ENCODE data around the gene ITGB1BP1. TPM values are rescaled to one million over a fixed set of nuclear protein-coding genes. Genes with fewer than 3 reads are reported as not detected.

ITGB1BP1 gene
- total RNA-seq, 5 donors from 2014 or later (not counting 1 experiment from before 2014, with no cell fraction given), result 46.5 to 76.7 (median 69.0) TPM

GRCh38 chr2:9358846-9359245 lies 64.5 kb downstream of the ITGB1BP1 start:
- H3K36me3 Mint-ChIP-seq, result no peaks in the 10 kb centered on the region
- Histone ChIP-seq H3K4me1 (ENCODE audit: control insufficient read depth in 1 of 2, extremely low read depth in 1 of 2, insufficient read depth in 2 of 2, low read length in 2 of 2) (no peaks in the 10 kb centered on the region), H3K36me3 (ENCODE audit: control insufficient read depth in 2 of 2, extremely low read depth in 1 of 2, insufficient read depth in 1 of 2, low read length in 1 of 2) (no peaks in the 10 kb centered on the region), H3K27me3 (replicated peaks in 1 of 2; ENCODE audit: control insufficient read depth in 2 of 2, extremely low read depth in 1 of 2, insufficient read depth in 2 of 2, low read length in 1 of 2) (peaks cover 0 to 24% of the 10 kb centered on the region in 2 experiments), H3K27ac (ENCODE audit: low read length) (no peak overlapping the region), H3K9me3 (no peaks in the 10 kb centered on the region), H3K4me3 (ENCODE audit: control insufficient read depth in 1 of 2, extremely low read depth in 1 of 2, low read length in 1 of 2) (no peak overlapping the region)
- ATAC-seq (replicated peaks in 1 of 4) (no peak), DNase-seq (no peak)
- WGBS (ENCODE audit: insufficient coverage), result no CpG with 5 or more reads among the region's 1 CpG
- ChIA-PET CTCF (interaction anchor here in 1 of 2 donors (1.2 kb wide), 1 partner anchor 10 kb away, joined by 3 read pairs; no protein-coding TSS in a partner anchor), POLR2A (no interaction called here)
- H3K27me3 Mint-ChIP-seq, result peaks cover 27 to 31% of the 10 kb centered on the region in 2 donors
- no peak overlapping the region for H3K27ac Mint-ChIP-seq
- no peaks in the 10 kb centered on the region for H3K9me3 Mint-ChIP-seq
- H3K4me3 Mint-ChIP-seq, result no peak overlapping the region
- peaks cover 0 to 2% (median 0%) of the 10 kb centered on the region in 3 donors for H3K4me1 Mint-ChIP-seq

DNA sequence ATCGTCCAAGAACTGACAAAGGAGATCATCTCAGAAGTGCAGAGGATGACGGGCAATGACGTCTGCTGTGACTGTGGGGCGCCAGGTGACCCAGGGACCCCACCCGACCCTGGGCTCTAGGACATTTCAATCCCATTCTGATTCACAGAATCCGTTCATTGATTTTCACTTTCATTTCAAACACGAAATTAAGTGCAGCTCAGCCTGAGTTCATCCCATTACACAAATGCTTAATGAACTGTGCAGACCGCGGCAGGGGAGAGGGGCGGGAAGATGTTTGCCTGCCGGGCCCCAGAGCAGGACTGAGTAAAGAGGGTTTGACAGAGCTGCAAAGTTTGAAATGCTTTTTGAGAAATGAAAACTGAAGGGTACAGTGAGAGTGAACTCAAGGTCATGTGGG lies 67.1 kb downstream of the ITGB1BP1 start:
- no peaks in the 10 kb centered on the region for H3K36me3 Mint-ChIP-seq
- peaks cover 0 to 2% (median 0%) of the 10 kb centered on the region in 3 donors for H3K4me1 Mint-ChIP-seq
- Histone ChIP-seq H3K27me3 (replicated peaks in 1 of 2; ENCODE audit: control insufficient read depth in 2 of 2, extremely low read depth in 1 of 2, insufficient read depth in 2 of 2, low read length in 1 of 2) (peaks cover 0 to 28% of the 10 kb centered on the region in 2 experiments), H3K27ac (ENCODE audit: low read length) (no peak overlapping the region), H3K4me1 (ENCODE audit: control insufficient read depth in 1 of 2, extremely low read depth in 1 of 2, insufficient read depth in 2 of 2, low read length in 2 of 2) (no peaks in the 10 kb centered on the region), H3K4me3 (ENCODE audit: control insufficient read depth in 1 of 2, extremely low read depth in 1 of 2, low read length in 1 of 2) (no peak overlapping the region), H3K9me3 (no peaks in the 10 kb centered on the region), H3K36me3 (ENCODE audit: control insufficient read depth in 2 of 2, extremely low read depth in 1 of 2, insufficient read depth in 1 of 2, low read length in 1 of 2) (no peaks in the 10 kb centered on the region)
- ATAC-seq (replicated peaks in 1 of 4), result no peak
- ChIA-PET POLR2A (no interaction called here), CTCF (interaction anchor here in 1 of 2 donors (0.6 kb wide), 2 partner anchors 8 to 213 kb away, joined by 3 read pairs; no protein-coding TSS in a partner anchor)
- H3K9me3 Mint-ChIP-seq, result no peaks in the 10 kb centered on the region
- no peak overlapping the region for H3K4me3 Mint-ChIP-seq
- DNase-seq, result no peak
- 80% methylated on average over 5 of the region's 11 CpGs for WGBS (ENCODE audit: insufficient coverage)
- H3K27me3 Mint-ChIP-seq, result peaks cover 27 to 31% of the 10 kb centered on the region in 2 donors
- H3K27ac Mint-ChIP-seq, result no peak overlapping the region

DNA sequence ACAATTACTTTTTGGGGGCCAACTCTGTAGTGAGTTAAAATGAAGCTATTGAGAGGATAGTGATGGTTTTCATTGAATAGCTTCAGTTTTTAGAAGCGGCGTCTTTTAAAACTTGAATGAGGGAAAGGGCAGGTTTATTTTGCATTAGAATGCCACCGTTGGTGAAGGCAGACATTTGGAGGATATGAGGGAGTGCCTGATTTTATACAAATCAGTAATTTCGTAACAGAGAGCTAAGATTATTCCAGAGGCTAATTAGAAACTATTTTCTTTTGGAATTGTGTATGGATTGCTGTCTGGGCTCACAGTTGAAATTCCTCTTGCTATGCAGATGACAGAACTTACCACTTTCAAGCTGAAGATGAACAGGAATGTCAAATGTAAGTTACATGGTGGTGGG lies 67.6 kb downstream of the ITGB1BP1 start:
- H3K4me3 Mint-ChIP-seq, result no peak overlapping the region
- CTCF ChIA-PET, result interaction anchor here in 1 of 2 donors (0.6 kb wide), 2 partner anchors 9 to 212 kb away, joined by 3 read pairs; no protein-coding TSS in a partner anchor
- Histone ChIP-seq H3K36me3 (ENCODE audit: control insufficient read depth in 2 of 2, extremely low read depth in 1 of 2, insufficient read depth in 1 of 2, low read length in 1 of 2) (no peaks in the 10 kb centered on the region), H3K27ac (ENCODE audit: low read length) (no peak overlapping the region), H3K9me3 (no peaks in the 10 kb centered on the region), H3K27me3 (replicated peaks in 1 of 2; ENCODE audit: control insufficient read depth in 2 of 2, extremely low read depth in 1 of 2, insufficient read depth in 2 of 2, low read length in 1 of 2) (peaks cover 0 to 31% of the 10 kb centered on the region in 2 experiments), H3K4me1 (ENCODE audit: control insufficient read depth in 1 of 2, extremely low read depth in 1 of 2, insufficient read depth in 2 of 2, low read length in 2 of 2) (no peaks in the 10 kb centered on the region), H3K4me3 (ENCODE audit: control insufficient read depth in 1 of 2, extremely low read depth in 1 of 2, low read length in 1 of 2) (no peak overlapping the region)
- ATAC-seq (replicated peaks in 1 of 4) (no peak), DNase-seq (no peak)
- H3K27ac Mint-ChIP-seq, result no peak overlapping the region
- H3K36me3 Mint-ChIP-seq, result no peaks in the 10 kb centered on the region
- peaks cover 27 to 31% of the 10 kb centered on the region in 2 donors for H3K27me3 Mint-ChIP-seq
- H3K9me3 Mint-ChIP-seq, result no peaks in the 10 kb centered on the region
- POLR2A ChIA-PET, result no interaction called here
- WGBS (ENCODE audit: insufficient coverage), result 77% methylated on average over 3 of the region's 4 CpGs
- peaks cover 0 to 2% (median 0%) of the 10 kb centered on the region in 3 donors for H3K4me1 Mint-ChIP-seq

DNA sequence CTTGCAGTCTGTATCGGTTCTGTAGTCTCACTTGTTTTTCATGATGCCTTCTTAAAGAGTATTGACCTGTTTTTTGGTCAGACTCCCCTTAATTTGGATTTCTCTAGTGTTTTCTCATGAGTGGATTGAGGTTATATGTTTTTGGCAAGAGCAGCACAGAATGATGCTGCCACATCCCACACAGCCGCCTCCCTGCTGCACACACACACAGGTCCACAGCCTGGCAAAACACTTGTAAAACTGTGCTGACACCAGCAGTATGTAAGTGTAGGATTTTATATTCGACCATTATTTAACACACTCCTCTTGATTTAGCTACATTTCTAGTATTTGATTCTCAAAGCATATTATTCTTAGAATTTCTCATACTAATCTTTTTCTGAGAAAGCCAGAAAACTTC lies 68.1 kb downstream of the ITGB1BP1 start:
- no peak for DNase-seq
- Histone ChIP-seq H3K36me3 (ENCODE audit: control insufficient read depth in 2 of 2, extremely low read depth in 1 of 2, insufficient read depth in 1 of 2, low read length in 1 of 2) (no peaks in the 10 kb centered on the region), H3K27me3 (replicated peaks in 1 of 2; ENCODE audit: control insufficient read depth in 2 of 2, extremely low read depth in 1 of 2, insufficient read depth in 2 of 2, low read length in 1 of 2) (peaks cover 0 to 32% of the 10 kb centered on the region in 2 experiments), H3K4me1 (ENCODE audit: control insufficient read depth in 1 of 2, extremely low read depth in 1 of 2, insufficient read depth in 2 of 2, low read length in 2 of 2) (no peaks in the 10 kb centered on the region), H3K9me3 (no peaks in the 10 kb centered on the region), H3K27ac (ENCODE audit: low read length) (no peak overlapping the region), H3K4me3 (ENCODE audit: control insufficient read depth in 1 of 2, extremely low read depth in 1 of 2, low read length in 1 of 2) (no peak overlapping the region)
- no peak for ATAC-seq (replicated peaks in 1 of 4)
- ChIA-PET POLR2A (no interaction called here), CTCF (no interaction called here)
- WGBS (ENCODE audit: insufficient coverage), result no CpG with 5 or more reads among the region's 3 CpGs
- Mint-ChIP-seq H3K4me1 (peaks cover 0 to 2% (median 0%) of the 10 kb centered on the region in 3 donors), H3K36me3 (no peaks in the 10 kb centered on the region), H3K27me3 (peaks cover 27 to 31% of the 10 kb centered on the region in 2 donors), H3K9me3 (no peaks in the 10 kb centered on the region), H3K27ac (no peak overlapping the region), H3K4me3 (no peak overlapping the region)

- Histone ChIP-seq H3K4me1 (ENCODE audit: control insufficient read depth in 1 of 2, extremely low read depth in 1 of 2, insufficient read depth in 2 of 2, low read length in 2 of 2) (no peaks in the 10 kb centered on the region), H3K27ac (ENCODE audit: low read length) (no peak overlapping the region), H3K27me3 (replicated peaks in 1 of 2; ENCODE audit: control insufficient read depth in 2 of 2, extremely low read depth in 1 of 2, insufficient read depth in 2 of 2, low read length in 1 of 2) (peaks cover 0 to 32% of the 10 kb centered on the region in 2 experiments), H3K9me3 (no peaks in the 10 kb centered on the region), H3K4me3 (ENCODE audit: control insufficient read depth in 1 of 2, extremely low read depth in 1 of 2, low read length in 1 of 2) (no peak overlapping the region), H3K36me3 (ENCODE audit: control insufficient read depth in 2 of 2, extremely low read depth in 1 of 2, insufficient read depth in 1 of 2, low read length in 1 of 2) (no peaks in the 10 kb centered on the region)
- WGBS (ENCODE audit: insufficient coverage), result 87% methylated on average over 4 of the region's 12 CpGs
- H3K27ac Mint-ChIP-seq, result no peak overlapping the region
- no peaks in the 10 kb centered on the region for H3K9me3 Mint-ChIP-seq
- no peak overlapping the region for H3K4me3 Mint-ChIP-seq
- ChIA-PET CTCF (no interaction called here), POLR2A (no interaction called here)
- DNase-seq (no peak), ATAC-seq (replicated peaks in 1 of 4) (no peak)
- no peaks in the 10 kb centered on the region for H3K36me3 Mint-ChIP-seq
- H3K4me1 Mint-ChIP-seq, result peaks cover 0 to 2% (median 0%) of the 10 kb centered on the region in 3 donors
- peaks cover 24 to 31% of the 10 kb centered on the region in 2 donors for H3K27me3 Mint-ChIP-seq
Observed at GRCh38 chr2:9354318-9354717, 69.0 kb downstream of the ITGB1BP1 start.

Other genes starting within 250 kb of the ITGB1BP1 start
- under 1 TPM in 4 of 5 donors, not detected in 1; 0.10 to 0.38 (median 0.27) TPM for gene ASAP2, start 216.7 kb downstream of the ITGB1BP1 start, total RNA-seq
- gene CPSF3, start 126 bp upstream of the ITGB1BP1 start, total RNA-seq, result 10 to 100 TPM; 16.0 to 25.1 (median 21.3) TPM
- gene IAH1, start 51.0 kb upstream of the ITGB1BP1 start, total RNA-seq, result 10 to 100 TPM; 44.9 to 54.8 (median 51.9) TPM
- gene ADAM17, start 132.3 kb upstream of the ITGB1BP1 start, total RNA-seq, result 10 to 100 TPM; 26.5 to 34.5 (median 29.5) TPM
- gene YWHAQ, start 207.5 kb upstream of the ITGB1BP1 start, total RNA-seq, result 100 to 1,000 TPM; 104 to 141 (median 139) TPM

Data from T-cell (primary cell).